Right lobe of liver (tissue), 6 donors: ENCODE measurements around the gene SNX5. TPM values are rescaled to one million over a fixed set of nuclear protein-coding genes. Genes with fewer than 3 reads are reported as not detected.
"Not testable (repeated sequence)": the region's sequence is repeated elsewhere in the genome, so short reads cannot be mapped to it uniquely, and the experiment has no call there.

Experiments
- ATAC-seq, 4 donors: fragments of 200-7000 bp; cut with Tn5 transposase; one replicate each; pipeline ENCODE4 v1.9.1; 2020; ENCODE audit warnings: mild to moderate bottlenecking in 4 of 4, moderate library complexity in 4 of 4
- DNase-seq, 3 donors: peaks; one replicate each; pipeline ENCODE4 v3.0.0-alpha.2; 2020
- H3K27ac ChIP-seq, 3 donors: fragments of 200-600 bp; one replicate each; pipeline ENCODE4 v1.8.0; 2022
- H3K27me3 ChIP-seq, 2 donors: fragments of 200-600 bp; one replicate each; pipeline ENCODE4 v1.8.0; 2022
- H3K36me3 ChIP-seq, 4 donors: fragments of 200-600 bp; sonication (generic) in 1 of 4; one replicate each; pipeline versions ENCODE4 v1.5.1 to v1.8.0; 2017 to 2022; ENCODE audit warnings: control low read depth in 1 of 4
- H3K4me1 ChIP-seq, 4 donors: fragments of 200-600 bp; sonication (generic) in 1 of 4; one replicate each; pipeline versions ENCODE4 v1.5.1 to v1.8.0; 2017 to 2022; ENCODE audit warnings: control low read depth in 1 of 4
- H3K4me3 ChIP-seq, 3 donors: fragments of 200-600 bp; one replicate each; pipeline ENCODE4 v1.8.0; 2022
- H3K9me3 ChIP-seq, 4 donors: fragments of 200-600 bp; sonication (generic) in 1 of 4; one replicate each; pipeline versions ENCODE4 v1.5.1 to v1.8.0; 2017 to 2022; ENCODE audit warnings: control low read depth in 1 of 4
- POLR2A ChIP-seq: fragments of 450-650 bp; IDR thresholded peaks from one replicate; pipeline ENCODE4 v1.6.1; 2017; ENCODE audit warnings: antibody characterized with exemption, mild to moderate bottlenecking
- WGBS: methylation state at CpG from one replicate; pipeline ENCODE4 v1.1.6; 2018; ENCODE audit warnings: low coverage, low lambda C conversion rate; ENCODE audit not compliant: insufficient coverage; ENCODE audit errors: missing lambda C conversion rate; 5-methylcytosine and 5-hydroxymethylcytosine counted together
- intact Hi-C, 2 donors: fragments of 100-400 bp; cut with DNase I; formaldehyde crosslinking; loops; one replicate each; pipeline versions ENCODE4 v1.11.2 to v1.14.1; 2022
- total RNA-seq, 6 experiments: library from RNA; depleted of rRNA in 2 of 6; stranded (reverse); fragments of >200 nt in 2 of 6; fragmentation: NEBNext Ultra II Directional in 3 of 6; extraction: Animal tissue kit (Norgen Biotek cat#: 25700) in 3 of 6; gene quantifications; one replicate each; pipeline versions ENCODE4 v1.1.0 to v1.2.4, GENCODE V29; 2016 to 2023
- TF ChIP-seq, protein P1 (sequence below), 4 donors: fragments of 200-600 bp in 3 of 4; fragments of 450-650 bp in 1 of 4; IDR thresholded peaks; one replicate each; pipeline versions ENCODE4 v1.5.1 to v1.8.0; 2016 to 2022; ENCODE audit warnings: antibody characterized with exemption in 4 of 4, mild to moderate bottlenecking in 2 of 4
- donor health status: DM: no; HTN: yes; CAD: no.
- donor health status: DM: no; HTN: no; CAD: no.
- donor health status: DM: no; HTN: no; CAD: no.
- donor health status: DM: no; HTN: yes; CAD: no.
- donor health status: DM: no; HTN: yes; CAD: no.

SNX5 gene
- total RNA-seq, 6 experiments from 2014 or later, result 32.6 to 74.5 (median 46.0) TPM

DNA sequence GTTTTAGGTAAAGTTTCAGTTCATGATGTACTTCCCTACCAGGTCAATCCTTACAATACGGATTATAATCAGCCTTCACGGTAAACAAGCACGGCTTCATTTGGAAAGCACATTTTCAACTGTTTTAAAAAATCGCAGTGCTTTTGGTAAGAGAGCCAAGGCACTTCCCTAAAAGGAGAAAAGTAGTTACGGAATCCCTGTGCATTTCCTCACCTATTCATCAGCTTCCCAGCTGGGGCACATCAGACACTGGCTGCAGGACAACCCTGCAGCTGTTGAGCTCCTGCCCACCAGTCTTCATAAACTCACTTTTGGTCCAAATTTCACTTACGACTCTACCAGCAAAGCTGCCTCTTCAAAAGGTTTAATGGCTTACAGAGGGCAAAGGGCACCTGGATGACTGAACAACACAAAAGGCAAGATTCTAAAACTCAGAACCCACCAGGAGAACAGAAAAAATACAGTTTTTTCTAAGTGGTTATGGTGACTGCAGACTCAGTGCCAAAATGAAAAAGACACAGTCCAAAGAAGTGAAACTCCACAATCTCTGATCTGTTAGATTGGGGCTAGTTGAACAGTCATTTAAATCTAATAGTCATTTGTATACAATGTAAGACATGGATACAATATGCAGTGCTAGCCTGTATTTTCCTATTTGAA is 7.5 kb downstream of the SNX5 start:
- WGBS, result 18% methylated on average over 6 of the region's 6 CpGs
- TF ChIP-seq, protein P1, sequence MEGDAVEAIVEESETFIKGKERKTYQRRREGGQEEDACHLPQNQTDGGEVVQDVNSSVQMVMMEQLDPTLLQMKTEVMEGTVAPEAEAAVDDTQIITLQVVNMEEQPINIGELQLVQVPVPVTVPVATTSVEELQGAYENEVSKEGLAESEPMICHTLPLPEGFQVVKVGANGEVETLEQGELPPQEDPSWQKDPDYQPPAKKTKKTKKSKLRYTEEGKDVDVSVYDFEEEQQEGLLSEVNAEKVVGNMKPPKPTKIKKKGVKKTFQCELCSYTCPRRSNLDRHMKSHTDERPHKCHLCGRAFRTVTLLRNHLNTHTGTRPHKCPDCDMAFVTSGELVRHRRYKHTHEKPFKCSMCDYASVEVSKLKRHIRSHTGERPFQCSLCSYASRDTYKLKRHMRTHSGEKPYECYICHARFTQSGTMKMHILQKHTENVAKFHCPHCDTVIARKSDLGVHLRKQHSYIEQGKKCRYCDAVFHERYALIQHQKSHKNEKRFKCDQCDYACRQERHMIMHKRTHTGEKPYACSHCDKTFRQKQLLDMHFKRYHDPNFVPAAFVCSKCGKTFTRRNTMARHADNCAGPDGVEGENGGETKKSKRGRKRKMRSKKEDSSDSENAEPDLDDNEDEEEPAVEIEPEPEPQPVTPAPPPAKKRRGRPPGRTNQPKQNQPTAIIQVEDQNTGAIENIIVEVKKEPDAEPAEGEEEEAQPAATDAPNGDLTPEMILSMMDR (IDR thresholded peaks at IDR 0.05), result no peak
- TF ChIP-seq POLR2A, result no peak
- H3K4me1 ChIP-seq, result peaks cover 0 to 82% (median 28%) of the 10 kb centered on the region in 4 donors

DNA sequence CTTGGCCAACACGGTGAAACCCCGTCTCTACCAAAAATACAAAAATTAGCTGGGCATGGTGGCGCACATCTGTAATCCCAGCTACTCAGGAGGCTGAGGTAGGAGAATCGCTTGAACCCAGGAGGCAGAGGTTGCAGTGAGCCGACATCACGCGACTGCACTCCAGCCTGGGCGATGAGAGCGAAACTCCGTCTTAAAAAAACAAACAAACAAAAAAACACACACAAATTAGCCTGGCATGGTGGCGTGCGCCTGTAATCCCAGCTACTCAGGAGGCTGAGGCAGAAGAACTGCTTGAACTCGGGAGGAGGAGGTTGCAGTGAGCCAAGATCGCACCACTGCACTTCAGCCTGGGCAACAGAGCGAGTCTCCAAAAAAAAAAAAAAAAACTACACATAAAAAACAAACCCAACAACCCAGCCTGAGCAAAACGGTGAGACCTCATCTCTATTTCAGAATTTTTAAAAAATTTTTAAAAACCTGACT is 8.2 kb downstream of the SNX5 start:
- H3K9me3 ChIP-seq, DNase-seq, H3K4me3 ChIP-seq, H3K36me3 ChIP-seq, H3K27me3 ChIP-seq, ATAC-seq, intact Hi-C loops: not testable (repeated sequence)
- WGBS, result 71% methylated on average over 11 of the region's 16 CpGs
- H3K27ac ChIP-seq, result peak overlapping the region; percentile 1 to 45 (median 36)
- H3K4me1 ChIP-seq, result peaks cover 0 to 76% (median 25%) of the 10 kb centered on the region in 4 donors

More for the DNA sequence above, 7.5 kb downstream of the SNX5 start:
- peak overlapping the region; percentile 1 to 45 (median 36) for H3K27ac ChIP-seq
- ATAC-seq (peak; percentile 12 to 64 (median 32)), DNase-seq (peak in 1 of 3 donors; percentile 67)
- no peaks in the 10 kb centered on the region for H3K27me3 ChIP-seq
- intact Hi-C loops, result no loop called here
- no peaks in the 10 kb centered on the region for H3K9me3 ChIP-seq
- no peaks in the 10 kb centered on the region for H3K36me3 ChIP-seq
- no peak overlapping the region for H3K4me3 ChIP-seq

DNA sequence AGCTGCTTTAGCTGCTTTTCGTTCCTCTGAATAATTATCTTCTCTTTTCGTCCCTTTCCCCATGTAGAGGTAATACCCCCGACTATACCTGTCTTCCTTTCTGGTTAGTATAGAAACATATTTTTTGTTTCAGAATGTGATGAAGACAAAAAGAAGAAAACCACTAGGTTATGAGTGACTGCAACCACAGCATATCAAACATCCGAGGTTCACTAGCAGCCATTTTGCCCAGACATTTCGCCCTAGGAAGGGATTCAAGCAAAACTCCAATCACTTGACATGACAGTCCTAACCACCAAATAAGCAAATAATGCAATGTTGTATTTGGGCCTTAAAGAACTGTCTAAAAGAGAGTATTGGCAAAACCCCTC is 9.4 kb downstream of the SNX5 start:
- TF ChIP-seq POLR2A, result no peak
- TF ChIP-seq, protein P1 (IDR thresholded peaks at IDR 0.05), result no peak
- no peak for DNase-seq
- H3K27me3 ChIP-seq, result no peaks in the 10 kb centered on the region
- peaks cover 0 to 15% (median 9%) of the 10 kb centered on the region in 4 donors for H3K36me3 ChIP-seq
- no peaks in the 10 kb centered on the region for H3K9me3 ChIP-seq
- ATAC-seq, result no peak
- no peak overlapping the region for H3K4me3 ChIP-seq
- H3K4me1 ChIP-seq, result peaks cover 0 to 64% (median 20%) of the 10 kb centered on the region in 4 donors
- H3K27ac ChIP-seq, result peak overlapping the region; percentile 0 to 45 (median 36)
- 51% methylated on average over 5 of the region's 5 CpGs for WGBS
- intact Hi-C loops, result no loop called here

DNA sequence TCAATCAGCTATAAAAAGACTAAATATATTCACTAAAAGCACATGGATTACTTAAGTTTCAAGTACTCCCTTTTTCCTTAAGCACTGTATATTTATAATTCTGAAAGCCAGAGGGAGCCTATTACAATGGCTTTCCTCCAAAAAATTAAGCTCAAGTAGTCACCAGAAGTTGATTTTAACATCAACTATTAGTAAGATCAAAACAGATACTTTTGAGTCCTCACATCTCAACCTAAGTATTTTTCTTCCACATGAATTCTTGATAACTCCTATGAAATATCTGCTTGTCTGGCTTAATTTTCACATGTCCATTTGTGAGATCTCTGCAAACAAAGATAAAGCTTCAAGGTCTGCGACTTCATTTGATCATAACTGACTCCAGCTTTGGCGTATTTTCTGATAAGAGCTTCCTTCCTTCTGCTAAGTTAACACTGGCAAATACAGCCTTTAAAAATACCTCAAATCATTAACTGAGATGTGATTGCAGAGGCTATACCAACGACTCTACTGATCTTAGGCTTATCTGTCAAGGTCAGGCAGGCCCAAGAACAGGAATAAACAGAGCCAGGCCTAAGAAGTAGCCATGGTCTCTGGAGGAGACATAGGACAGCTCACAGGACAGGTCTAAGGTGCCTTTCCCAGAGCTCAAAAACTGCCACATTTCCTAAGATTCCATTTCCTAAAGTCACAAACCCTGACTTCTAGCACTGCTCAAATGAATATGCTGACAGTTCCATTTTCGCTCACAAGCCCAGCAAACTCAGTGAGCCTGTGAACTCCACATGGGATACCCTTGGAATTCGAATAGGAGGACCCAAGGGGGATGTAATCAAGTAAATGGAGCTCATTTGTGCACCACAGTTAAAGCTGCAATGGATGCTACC is 10.0 kb downstream of the SNX5 start:
- H3K4me3 ChIP-seq, result no peak overlapping the region
- peaks cover 0 to 58% (median 20%) of the 10 kb centered on the region in 4 donors for H3K4me1 ChIP-seq
- ATAC-seq, result peak; percentile 52 to 81 (median 54)
- TF ChIP-seq, protein P1 (IDR thresholded peaks at IDR 0.05), result peak in 2 of 4 donors; percentile 25 to 28
- TF ChIP-seq POLR2A, result no peak
- no peaks in the 10 kb centered on the region for H3K9me3 ChIP-seq
- peaks cover 0 to 21% (median 12%) of the 10 kb centered on the region in 4 donors for H3K36me3 ChIP-seq
- intact Hi-C loops, result no loop called here
- no peaks in the 10 kb centered on the region for H3K27me3 ChIP-seq
- WGBS, result 20% methylated on average over 4 of the region's 5 CpGs
- peak overlapping the region; percentile 0 to 45 (median 36) for H3K27ac ChIP-seq
- no peak for DNase-seq
